Left ventricle myocardium superior (tissue), 1 donor: ENCODE results near the gene E2F2. TPM values are rescaled to one million over a fixed set of nuclear protein-coding genes. Genes with fewer than 3 reads are reported as not detected.
"Not testable (repeated sequence)": the region's sequence is repeated elsewhere in the genome, so short reads cannot be mapped to it uniquely, and the experiment has no call there.

Source experiments
- ATAC-seq: fragments of 200-7000 bp; cut with Tn5 transposase; one replicate; pipeline ENCODE4 v1.9.1; 2020; ENCODE audit warnings: mild to moderate bottlenecking, moderate library complexity
- DNase-seq: peaks from one replicate; pipeline ENCODE4 v3.0.0-alpha.2; 2020
- intact Hi-C: fragments of 100-400 bp; cut with micrococcal nuclease; formaldehyde crosslinking; loops from one replicate; pipeline ENCODE4 v1.11.0; 2022
- total RNA-seq: library from RNA; stranded (reverse); fragmentation: NEBNext Ultra II Directional; extraction: Animal tissue kit (Norgen Biotek cat#: 25700); gene quantifications from one replicate; pipeline ENCODE4 v1.2.1, GENCODE V29; 2021
- donor health status: DM: no; HTN: yes; CAD: no; lungs with severe emphysema.

Gene E2F2
- total RNA-seq, 1 donor from 2014 or later, result 0.35 TPM

- DNase-seq (peak; percentile 84), ATAC-seq (peak; percentile 74)
Measured at GRCh38 chr1:23528250-23528978, 2.6 kb downstream of the E2F2 start.

DNA sequence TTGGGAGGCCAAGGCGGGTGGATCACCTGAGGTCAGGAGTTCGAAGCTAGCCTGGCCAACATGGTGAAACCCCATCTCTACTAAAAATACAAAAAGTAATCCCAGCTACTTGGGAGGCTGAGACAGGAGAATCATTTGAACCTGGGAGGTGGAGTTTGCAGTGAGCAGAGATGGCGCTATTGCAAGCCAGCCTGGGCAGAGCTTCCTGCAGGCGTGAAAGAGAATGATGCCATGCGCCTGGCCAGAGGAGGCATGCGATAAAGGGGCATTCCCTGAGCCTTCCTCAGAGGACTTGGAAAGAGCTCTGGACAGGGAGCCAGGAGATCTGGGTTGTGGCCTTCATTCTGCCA is 3.2 kb downstream of the E2F2 start:
- ATAC-seq (no peak), DNase-seq (no peak)
- intact Hi-C loops, result no loop called here

More at GRCh38 chr1:23528250-23528978, 2.6 kb downstream of the E2F2 start:
- intact Hi-C loops, result no loop called here

GRCh38 chr1:23527366-23527765 is 3.7 kb downstream of the E2F2 start:
- ATAC-seq (no peak), DNase-seq (no peak)
- intact Hi-C loops, result no loop called here

DNA sequence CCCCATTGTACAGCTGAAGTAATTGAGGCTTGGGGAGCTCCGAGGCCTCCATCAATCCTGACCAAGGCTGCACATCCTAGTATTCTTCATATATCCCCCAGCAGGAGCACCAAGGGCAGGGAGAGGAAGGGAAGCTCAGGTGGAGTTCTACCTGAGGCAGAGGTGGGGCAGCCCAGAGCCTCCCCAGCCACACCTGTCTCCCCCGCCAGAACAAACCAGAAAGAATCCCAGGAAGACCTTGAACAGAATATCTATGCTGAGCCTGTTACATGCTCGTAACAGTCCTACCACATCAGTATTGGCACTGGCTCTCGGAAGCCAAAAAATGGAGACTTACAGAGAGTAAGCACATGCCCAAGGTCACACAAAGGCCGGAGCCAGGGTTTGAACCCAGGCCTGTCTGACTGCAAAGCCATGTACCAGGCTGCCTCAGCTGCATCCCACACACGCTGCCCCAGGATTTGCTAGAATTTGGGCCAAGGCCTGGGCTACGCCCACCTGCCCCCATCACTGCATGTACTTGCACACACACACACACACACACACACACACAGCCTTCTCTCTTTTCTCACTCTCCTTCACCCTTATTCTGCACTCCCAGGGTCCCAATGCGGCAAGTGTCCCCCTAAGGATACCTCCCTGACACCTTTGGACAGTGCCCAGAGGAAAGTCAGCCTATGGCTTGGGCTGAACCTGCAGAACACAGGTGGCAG is 4.5 kb downstream of the E2F2 start:
- ATAC-seq, result no peak
- intact Hi-C loops, result no loop called here
- no peak for DNase-seq

DNA sequence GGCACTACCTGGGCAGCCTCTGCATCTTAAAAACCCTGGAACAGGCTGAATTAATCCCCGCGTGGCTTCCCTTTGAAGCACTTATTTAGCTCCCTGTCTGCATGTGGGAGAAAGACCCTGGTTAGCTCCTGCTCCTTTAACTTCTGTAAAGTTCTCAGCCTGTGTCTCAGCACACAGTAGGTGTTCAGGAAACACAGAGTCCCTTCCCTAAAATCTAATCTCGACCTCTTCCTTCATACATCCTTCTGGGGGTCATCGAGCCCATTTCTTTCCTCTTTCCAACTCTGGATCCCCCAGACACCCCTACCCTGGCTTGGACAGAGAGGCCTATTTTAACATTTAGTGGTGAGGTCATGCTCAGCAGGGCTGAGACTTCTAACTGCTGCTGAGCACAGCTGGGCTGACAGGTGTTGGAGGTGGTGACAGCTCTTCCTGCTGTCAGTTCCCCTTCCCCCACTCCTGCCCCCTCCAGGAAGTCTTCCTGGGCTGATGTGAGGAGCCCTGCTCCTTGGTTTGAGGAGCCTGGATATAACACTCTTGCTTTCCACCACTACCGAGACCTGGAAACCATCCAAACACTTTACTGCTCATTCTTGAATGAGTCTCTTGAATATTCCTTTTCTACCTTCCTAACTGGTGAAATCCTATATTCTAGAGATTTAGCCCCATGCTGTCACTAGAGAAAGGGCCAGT is 5.3 kb downstream of the E2F2 start:
- intact Hi-C loops, result no loop called here
- DNase-seq (no peak), ATAC-seq (no peak)

- no peak for DNase-seq
- no peak for ATAC-seq
- intact Hi-C loops, result no loop called here
Measured at GRCh38 chr1:23524716-23525401, 6.2 kb downstream of the E2F2 start.

- DNase-seq, result no peak
- no peak for ATAC-seq
- intact Hi-C loops, result no loop called here
Measured at GRCh38 chr1:23524163-23524562, 6.9 kb downstream of the E2F2 start.

DNA sequence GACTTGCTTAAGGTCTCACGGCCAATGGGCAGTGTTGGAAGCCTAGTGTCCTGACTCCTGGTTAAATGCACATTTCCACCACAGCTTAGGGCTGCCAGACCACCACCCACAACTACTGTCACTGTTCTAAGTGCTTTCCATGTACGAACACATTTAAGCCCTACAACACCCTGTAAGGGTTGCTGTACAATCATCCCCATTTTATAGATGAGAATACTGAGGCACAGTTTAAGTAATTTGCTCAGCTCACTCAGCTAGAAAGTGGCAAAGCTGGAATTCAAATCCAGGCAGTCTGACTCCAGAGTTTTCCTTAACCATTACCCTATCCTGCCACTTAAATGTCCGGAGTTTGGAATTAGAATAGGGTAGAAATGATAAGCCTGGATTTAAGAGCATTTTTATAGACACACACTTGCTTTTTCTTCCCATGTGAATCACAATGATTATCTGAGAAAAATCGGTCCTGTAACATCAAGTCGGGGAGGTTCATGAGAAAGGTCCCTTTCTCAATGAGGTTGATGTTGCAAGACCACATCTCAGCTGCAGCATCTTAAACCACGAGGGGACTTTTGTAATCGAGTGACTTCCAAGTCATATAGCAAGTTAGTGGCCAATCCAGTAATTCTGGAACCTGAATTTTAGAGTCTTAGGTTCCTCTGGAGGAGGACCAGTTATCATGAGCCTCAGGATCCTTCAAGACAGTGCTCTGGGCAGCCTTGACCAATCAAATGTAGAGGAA is 8.6 kb downstream of the E2F2 start:
- no peak for ATAC-seq
- intact Hi-C loops, result no loop called here
- DNase-seq, result no peak

DNA sequence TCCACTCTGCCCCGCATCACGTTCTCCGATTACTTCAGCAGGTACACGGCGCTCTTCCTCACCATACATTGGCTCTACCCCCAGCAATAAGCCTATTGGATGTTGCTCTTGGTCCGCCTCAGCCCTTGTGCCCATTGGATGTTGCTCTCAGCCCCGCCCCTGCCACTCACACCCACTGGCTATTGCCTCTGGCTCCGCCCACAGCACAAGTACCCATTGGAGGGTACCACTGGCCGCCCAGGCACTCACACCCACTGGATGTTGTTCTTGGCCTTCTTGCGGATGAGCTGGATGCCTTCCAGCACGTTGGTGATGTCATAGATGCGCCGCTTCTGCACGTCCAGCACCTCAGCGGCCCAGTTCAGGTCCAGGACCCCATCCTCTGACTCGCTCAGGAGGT is 9.4 kb downstream of the E2F2 start:
- intact Hi-C loops, result no loop called here
- ATAC-seq (no peak), DNase-seq (no peak)

- no peak for DNase-seq
- intact Hi-C loops, result no loop called here
- no peak for ATAC-seq
Measured at GRCh38 chr1:23517581-23517980, 13.5 kb downstream of the E2F2 start.

DNA sequence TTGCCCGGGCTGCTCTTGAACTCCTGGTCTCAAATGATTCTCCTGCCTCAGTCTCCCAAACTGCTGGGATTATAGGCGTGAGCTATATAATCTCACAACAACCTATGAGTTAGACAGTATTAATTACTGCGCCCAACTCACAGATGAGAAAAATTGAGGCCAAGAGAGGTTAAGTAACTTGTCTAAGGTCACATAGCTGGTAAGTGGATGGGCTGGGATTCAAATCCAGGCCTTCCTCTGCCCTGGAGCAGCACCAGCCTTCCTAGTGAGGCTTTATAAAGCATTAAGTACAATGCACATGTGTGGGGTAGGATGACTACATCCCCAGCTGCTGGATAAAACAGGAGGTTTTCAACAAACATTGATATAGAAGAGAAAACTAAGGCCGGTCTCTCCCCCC is 15.1 kb downstream of the E2F2 start:
- intact Hi-C loops, result no loop called here
- ATAC-seq, result no peak
- DNase-seq, result no peak

DNA sequence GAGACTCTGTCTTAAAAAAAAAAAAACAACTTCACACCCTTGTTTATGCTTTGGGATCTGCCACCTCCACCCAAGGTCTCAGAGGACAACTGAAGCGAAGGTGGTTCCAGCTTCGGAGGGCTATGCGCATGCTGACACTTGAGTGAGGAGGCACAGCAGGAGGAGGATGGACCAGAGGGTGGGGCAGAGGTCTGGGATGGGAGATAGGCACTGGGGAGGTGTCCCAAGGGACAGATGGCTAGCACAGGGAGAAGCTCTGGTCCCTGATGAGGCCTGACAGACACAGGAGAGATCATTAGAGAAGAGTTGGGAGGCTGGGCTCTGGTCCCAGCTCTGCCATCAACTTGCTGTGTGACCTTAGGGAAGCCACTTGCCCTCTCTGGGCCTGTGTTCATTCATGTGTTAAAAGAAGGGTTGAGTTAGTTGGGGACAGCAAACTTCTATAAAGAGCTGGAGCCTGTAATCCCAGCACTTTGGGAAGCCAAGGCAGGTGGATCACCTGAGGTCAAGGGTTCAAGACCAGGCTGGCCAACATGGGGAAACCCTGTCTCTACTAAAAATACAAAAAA is 16.8 kb downstream of the E2F2 start:
- DNase-seq (no peak), ATAC-seq (no peak)
- intact Hi-C loops, result no loop called here

DNA sequence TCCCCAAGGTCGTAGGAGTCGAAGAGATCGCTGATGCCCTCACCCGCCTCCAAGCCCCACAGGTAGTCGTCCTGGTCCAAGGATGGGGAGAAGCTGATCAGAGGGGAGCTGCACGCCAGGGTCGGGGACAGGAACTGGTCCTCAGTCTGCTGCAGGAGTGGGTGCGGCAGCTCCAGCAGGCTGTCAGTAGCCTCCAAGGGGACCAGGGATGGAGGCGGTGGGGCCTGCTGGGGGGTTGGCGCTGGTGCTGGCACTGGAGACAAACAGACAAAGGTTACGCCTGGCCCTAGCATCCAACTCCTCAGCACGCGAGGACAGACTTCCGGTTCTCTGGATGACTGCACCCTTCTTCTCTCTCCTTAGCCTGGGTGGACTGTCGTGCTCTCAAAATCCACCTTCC is 21.1 kb downstream of the E2F2 start:
- DNase-seq, result no peak
- intact Hi-C loops, result no loop called here
- no peak for ATAC-seq

- intact Hi-C loops, result no loop called here
- DNase-seq (no peak), ATAC-seq (no peak)
Measured at GRCh38 chr1:23506376-23507107, 24.5 kb downstream of the E2F2 start.

- ATAC-seq, result no peak
- intact Hi-C loops, result no loop called here
- no peak for DNase-seq
Measured at GRCh38 chr1:23505851-23506250, 25.2 kb downstream of the E2F2 start.

- ATAC-seq, DNase-seq, intact Hi-C loops: not testable (repeated sequence)
Measured at GRCh38 chr1:23504156-23504555, 26.9 kb downstream of the E2F2 start.

GRCh38 chr1:23502951-23503350 is 28.1 kb downstream of the E2F2 start:
- no peak for ATAC-seq
- DNase-seq, result no peak
- intact Hi-C loops, result no loop called here

DNA sequence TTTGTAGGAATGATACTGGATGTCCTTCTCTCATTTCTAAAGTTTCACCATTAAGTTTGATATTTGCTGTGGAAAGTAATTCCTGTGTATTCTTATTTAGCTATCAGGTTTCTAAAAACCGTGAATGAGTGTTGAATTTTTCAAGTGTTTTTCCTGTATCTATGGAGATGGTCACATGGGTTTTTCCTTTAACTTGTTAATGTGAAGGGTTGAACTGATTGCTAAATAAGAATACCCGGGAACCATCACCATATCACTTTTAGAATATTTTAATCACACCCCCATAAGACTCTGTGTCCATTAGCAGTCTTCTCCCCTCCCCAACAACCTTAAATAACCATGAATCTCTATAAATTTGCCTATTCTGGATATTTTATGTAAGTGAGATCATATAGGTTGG is 30.6 kb downstream of the E2F2 start:
- DNase-seq (no peak), ATAC-seq (no peak)
- intact Hi-C loops, result no loop called here
